ENCODE results near the gene KLF15.

DNA sequence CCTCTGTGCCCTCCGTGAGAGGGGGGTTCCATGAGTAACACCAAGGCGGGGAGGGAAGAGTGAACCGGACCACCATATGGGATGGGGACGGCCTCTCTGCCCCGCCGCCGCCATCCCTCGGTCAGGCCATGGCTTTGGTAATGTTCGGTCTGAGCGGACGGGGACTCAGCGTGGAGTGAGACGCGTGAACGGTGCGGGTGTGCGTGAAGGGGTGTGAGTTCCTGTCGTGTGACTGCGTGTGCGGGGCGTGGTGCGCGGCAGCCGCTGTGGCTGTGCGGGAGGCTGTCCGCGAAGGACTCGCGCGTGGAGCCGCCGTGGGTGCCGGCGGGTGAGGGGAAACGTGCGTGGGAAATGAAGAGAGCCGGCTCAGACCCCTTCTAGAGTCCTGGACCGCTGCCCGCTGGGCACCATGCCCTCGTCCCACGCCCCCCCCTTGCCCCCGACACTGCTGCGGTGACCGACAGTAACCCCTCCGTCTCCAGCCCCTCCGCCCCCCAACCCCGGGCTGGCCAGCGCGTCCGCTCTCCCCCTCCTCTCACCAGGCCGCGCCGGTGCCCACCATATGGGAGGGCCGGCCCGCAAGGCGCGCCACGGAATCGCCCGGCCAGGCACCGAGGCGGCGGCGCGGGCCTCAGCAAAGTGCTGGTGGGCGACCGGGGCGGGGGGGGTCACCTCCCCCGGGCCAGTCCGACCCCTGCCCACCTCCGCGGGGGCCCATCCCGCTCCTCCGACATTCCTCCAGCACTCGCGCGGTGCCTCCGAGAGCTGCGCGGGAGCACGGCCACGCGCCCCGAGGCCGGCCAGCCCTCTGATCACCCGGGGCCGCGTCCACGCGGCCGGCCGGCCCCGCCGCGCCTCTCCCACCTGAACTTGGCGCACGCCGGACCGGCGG lies 589 bp downstream of the KLF15 start:
- no peak for TF ChIP-seq POLR2AphosphoS5 (IDR thresholded peaks at IDR 0.05; ENCODE audit: low read depth, low read length)
- TF ChIP-seq, protein P1, sequence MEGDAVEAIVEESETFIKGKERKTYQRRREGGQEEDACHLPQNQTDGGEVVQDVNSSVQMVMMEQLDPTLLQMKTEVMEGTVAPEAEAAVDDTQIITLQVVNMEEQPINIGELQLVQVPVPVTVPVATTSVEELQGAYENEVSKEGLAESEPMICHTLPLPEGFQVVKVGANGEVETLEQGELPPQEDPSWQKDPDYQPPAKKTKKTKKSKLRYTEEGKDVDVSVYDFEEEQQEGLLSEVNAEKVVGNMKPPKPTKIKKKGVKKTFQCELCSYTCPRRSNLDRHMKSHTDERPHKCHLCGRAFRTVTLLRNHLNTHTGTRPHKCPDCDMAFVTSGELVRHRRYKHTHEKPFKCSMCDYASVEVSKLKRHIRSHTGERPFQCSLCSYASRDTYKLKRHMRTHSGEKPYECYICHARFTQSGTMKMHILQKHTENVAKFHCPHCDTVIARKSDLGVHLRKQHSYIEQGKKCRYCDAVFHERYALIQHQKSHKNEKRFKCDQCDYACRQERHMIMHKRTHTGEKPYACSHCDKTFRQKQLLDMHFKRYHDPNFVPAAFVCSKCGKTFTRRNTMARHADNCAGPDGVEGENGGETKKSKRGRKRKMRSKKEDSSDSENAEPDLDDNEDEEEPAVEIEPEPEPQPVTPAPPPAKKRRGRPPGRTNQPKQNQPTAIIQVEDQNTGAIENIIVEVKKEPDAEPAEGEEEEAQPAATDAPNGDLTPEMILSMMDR (IDR thresholded peaks at IDR 0.05; ENCODE audit: control extremely low read depth in 1 of 3, insufficient read depth in 1 of 3, low read depth in 1 of 3, low read length in 3 of 3): no peak

Measured in H1 (cell line).